H1 (cell line): ENCODE measurements around the gene SLC25A53. TPM values are rescaled to one million over a fixed set of nuclear protein-coding genes. Genes with fewer than 3 reads are reported as not detected.

Experiments used
- CTCF ChIA-PET: fragments of 300-600 bp; sonication (Branson Sonifier 250); formaldehyde crosslinking; loops from one replicate; lab custom pipeline; 2021; ENCODE audit not compliant: partially characterized antibody; lab: Charles Lee
- POLR2A ChIA-PET: fragments of 300-600 bp; sonication (Branson Sonifier 250); formaldehyde crosslinking; loops from one replicate; lab custom pipeline; 2021; ENCODE audit warnings: inconsistent platforms; ENCODE audit not compliant: partially characterized antibody; lab: Charles Lee
- DNase-seq, 2 experiments: peaks; one replicate each; pipeline versions ENCODE4 v3.0.0 to v3.0.0-alpha.2; 2010 to 2022; ENCODE audit warnings: low spot score in 2 of 2, low read depth in 1 of 2, mixed read lengths in 1 of 2
- FAIRE-seq: peaks from 2 replicates; lab custom pipeline; 2011; peaks lifted over from hg19 to GRCh38; lab: Jason Lieb, UNC
- H2AFZ ChIP-seq: 2 replicates; pipeline ENCODE4 v1.8.1; 2012; ENCODE audit warnings: low read length, inconsistent platforms
- H2AK5ac ChIP-seq: 2 replicates; pipeline ENCODE4 v1.6.1; 2013; ENCODE audit warnings: low read depth, low read length
- H2BK120ac ChIP-seq: replicated peaks from 2 replicates; pipeline ENCODE3; 2013; ENCODE audit warnings: low read depth, low read length, inconsistent platforms
- H2BK12ac ChIP-seq: 2 replicates; pipeline ENCODE4 v1.6.1; 2013; ENCODE audit warnings: low read depth, low read length
- H2BK15ac ChIP-seq: 2 replicates; pipeline ENCODE4 v1.6.1; 2013; ENCODE audit warnings: low read length
- H2BK20ac ChIP-seq: 2 replicates; pipeline ENCODE4 v1.6.1; 2013; ENCODE audit warnings: low read length
- H2BK5ac ChIP-seq: 2 replicates; pipeline ENCODE4 v1.6.1; 2013; ENCODE audit warnings: low read depth, low read length
- H3K14ac ChIP-seq: 2 replicates; pipeline ENCODE4 v1.6.1; 2013; ENCODE audit warnings: inconsistent platforms; ENCODE audit not compliant: insufficient read length
- H3K18ac ChIP-seq: 2 replicates; pipeline ENCODE4 v1.6.1; 2013; ENCODE audit warnings: low read length; ENCODE audit errors: extremely low read depth
- H3K23ac ChIP-seq: 2 replicates; pipeline ENCODE4 v1.6.1; 2013; ENCODE audit warnings: inconsistent platforms; ENCODE audit not compliant: insufficient read length
- H3K23me2 ChIP-seq: 2 replicates; pipeline ENCODE4 v1.6.1; 2013; ENCODE audit warnings: low read depth, low read length
- H3K27ac ChIP-seq: 2 replicates; pipeline ENCODE4 v1.6.1; 2011; ENCODE audit warnings: low read depth, low read length, inconsistent platforms
- H3K27me3 ChIP-seq, 4 experiments: replicated peaks in 1 of 4; 1 replicate in 1 of 4; 2 replicates in 3 of 4; pipeline versions ENCODE4 v1.6.1 to v1.8.1; 2011 to 2013; ENCODE audit warnings: low read length in 3 of 4, mild to moderate bottlenecking in 3 of 4, inconsistent platforms in 2 of 4, mixed read lengths in 2 of 4, moderate library complexity in 1 of 4; ENCODE audit not compliant: control insufficient read depth in 3 of 4, insufficient read depth in 3 of 4; ENCODE audit errors: extremely low read depth in 1 of 4
- H3K36me3 ChIP-seq, 4 experiments: 2 replicates each; pipeline versions ENCODE4 v1.6.1 to v1.8.1; 2011 to 2013; ENCODE audit warnings: mild to moderate bottlenecking in 4 of 4, low read length in 3 of 4, moderate library complexity in 2 of 4, control low read depth in 1 of 4, inconsistent platforms in 1 of 4; ENCODE audit not compliant: insufficient read depth in 4 of 4, control insufficient read depth in 2 of 4
- H3K4ac ChIP-seq: replicated peaks from 2 replicates; pipeline ENCODE3; 2013; ENCODE audit warnings: low read length, low read depth, mixed read lengths, inconsistent platforms; ENCODE audit not compliant: insufficient read length
- H3K4me1 ChIP-seq, 4 experiments: replicated peaks in 1 of 4; 1 replicate in 1 of 4; 2 replicates in 3 of 4; pipeline versions ENCODE4 v1.6.1 to v1.8.1; 2011 to 2013; ENCODE audit warnings: low read length in 3 of 4, inconsistent platforms in 2 of 4, mixed read lengths in 1 of 4; ENCODE audit not compliant: insufficient read depth in 4 of 4, control insufficient read depth in 3 of 4
- H3K4me2 ChIP-seq, 2 experiments: 2 replicates each; pipeline versions ENCODE4 v1.6.1 to v1.8.1; 2011 to 2013; ENCODE audit warnings: low read depth in 2 of 2, low read length in 2 of 2, control low read depth in 1 of 2, inconsistent platforms in 1 of 2, mild to moderate bottlenecking in 1 of 2; ENCODE audit not compliant: insufficient read depth in 1 of 2
- H3K4me3 ChIP-seq, 4 experiments: fragments of 200-600, 300-600 bp in 1 of 4; sonication (generic), shearing (Covaris generic), sonication (Bioruptor Twin) in 1 of 4; 2 replicates each; pipeline versions ENCODE4 v1.5.1 to v1.8.1; 2011 to 2016; ENCODE audit warnings: low read length in 4 of 4, low read depth in 3 of 4, control low read depth in 2 of 4, inconsistent platforms in 2 of 4, mild to moderate bottlenecking in 2 of 4, mixed read lengths in 1 of 4, moderate library complexity in 1 of 4; ENCODE audit not compliant: insufficient read depth in 2 of 4; ENCODE audit errors: extremely low read depth in 1 of 4
- H3K56ac ChIP-seq: replicated peaks from 2 replicates; pipeline ENCODE3; 2013; ENCODE audit warnings: low read depth, mild to moderate bottlenecking, mixed read lengths, low read length, inconsistent platforms; ENCODE audit not compliant: insufficient read length
- H3K79me1 ChIP-seq: 2 replicates; pipeline ENCODE4 v1.6.1; 2013; ENCODE audit warnings: low read depth, low read length, control low read depth
- H3K79me2 ChIP-seq, 2 experiments: 2 replicates each; pipeline versions ENCODE4 v1.6.1 to v1.8.1; 2012 to 2013; ENCODE audit warnings: low read length in 2 of 2, mild to moderate bottlenecking in 2 of 2, inconsistent platforms in 1 of 2; ENCODE audit not compliant: insufficient read depth in 2 of 2, control insufficient read depth in 1 of 2
- H3K9ac ChIP-seq, 4 experiments: replicated peaks in 1 of 4; 1 replicate in 1 of 4; 2 replicates in 3 of 4; pipeline versions ENCODE4 v1.6.1 to v1.8.1; 2011 to 2013; ENCODE audit warnings: low read depth in 3 of 4, low read length in 3 of 4, control low read depth in 2 of 4, mild to moderate bottlenecking in 2 of 4, moderate library complexity in 2 of 4, inconsistent platforms in 1 of 4; ENCODE audit errors: extremely low read depth in 1 of 4
- H3K9me3 ChIP-seq, 2 experiments: 2 replicates each; pipeline versions ENCODE4 v1.6.1 to v1.8.1; 2012 to 2013; ENCODE audit warnings: mild to moderate bottlenecking in 2 of 2, moderate library complexity in 2 of 2, control low read depth in 1 of 2, inconsistent platforms in 1 of 2, low read depth in 1 of 2, low read length in 1 of 2, mixed read lengths in 1 of 2; ENCODE audit not compliant: insufficient read depth in 2 of 2
- H4K20me1 ChIP-seq, 2 experiments: replicated peaks in 1 of 2; 2 replicates each; pipeline versions ENCODE3 to v1.8.1; 2011 to 2013; ENCODE audit warnings: inconsistent platforms in 2 of 2, low read length in 2 of 2, mild to moderate bottlenecking in 1 of 2; ENCODE audit not compliant: insufficient read depth in 2 of 2, control insufficient read depth in 1 of 2
- H4K5ac ChIP-seq: 2 replicates; pipeline ENCODE4 v1.6.1; 2013; ENCODE audit warnings: low read length, low read depth, mixed read lengths, inconsistent platforms; ENCODE audit not compliant: insufficient read length
- H4K8ac ChIP-seq: 2 replicates; pipeline ENCODE4 v1.8.0; 2013; ENCODE audit warnings: mild to moderate bottlenecking, moderate library complexity, low read length, inconsistent platforms; ENCODE audit not compliant: insufficient read depth; ENCODE audit errors: extremely low read depth
- H4K91ac ChIP-seq: replicated peaks from 2 replicates; pipeline ENCODE3; 2013; ENCODE audit warnings: low read length, mixed read lengths, inconsistent platforms; ENCODE audit not compliant: insufficient read length
- ATF3 ChIP-seq: IDR thresholded peaks from 2 replicates; pipeline ENCODE4 v1.6.1; 2011; ENCODE audit warnings: low read depth, mild to moderate bottlenecking, low read length; ENCODE audit not compliant: insufficient read depth
- BACH1 ChIP-seq: IDR thresholded peaks from 2 replicates; pipeline ENCODE4 v1.6.1; 2012; ENCODE audit warnings: low read length, improper control_type of control experiment
- BRCA1 ChIP-seq: IDR thresholded peaks from 2 replicates; pipeline ENCODE4 v1.6.1; 2012; ENCODE audit warnings: low read depth, low read length, improper control_type of control experiment
- CBX8 ChIP-seq: fragments of 300-800, 300-1000 bp; sonication (generic); IDR thresholded peaks from 2 replicates; pipeline ENCODE4 v1.7.1; 2016; ENCODE audit warnings: low read depth, low read length, borderline replicate concordance
- CEBPB ChIP-seq: IDR thresholded peaks from 2 replicates; pipeline ENCODE4 v1.6.1; 2012; ENCODE audit warnings: low read depth, low read length
- FOSL1 ChIP-seq: IDR thresholded peaks from 2 replicates; pipeline ENCODE4 v1.6.1; 2011; ENCODE audit warnings: mild to moderate bottlenecking, low read depth, low read length, moderate library complexity; ENCODE audit not compliant: insufficient read depth
- HDAC6 ChIP-seq: IDR thresholded peaks from one replicate; pipeline ENCODE4 v1.7.1; 2012; ENCODE audit warnings: low read depth, mild to moderate bottlenecking, inconsistent platforms, low read length, moderate library complexity
- MAFK ChIP-seq: IDR thresholded peaks from 2 replicates; pipeline ENCODE4 v1.6.1; 2012; ENCODE audit warnings: low read depth, mild to moderate bottlenecking, improper control_type of control experiment, low read length
- SIN3A ChIP-seq, 2 experiments: IDR thresholded peaks in 1 of 2; conservative IDR thresholded peaks in 1 of 2; 2 replicates each; pipeline ENCODE4 v1.6.1; 2011 to 2012; ENCODE audit warnings: low read length in 2 of 2, improper control_type of control experiment in 1 of 2, low read depth in 1 of 2, mild to moderate bottlenecking in 1 of 2
- SP1 ChIP-seq: IDR thresholded peaks from 2 replicates; pipeline ENCODE4 v1.6.1; 2011; ENCODE audit warnings: low read depth, low read length
- TCF12 ChIP-seq: IDR thresholded peaks from 2 replicates; pipeline ENCODE4 v1.6.1; 2011; ENCODE audit warnings: low read depth, mild to moderate bottlenecking, low read length
- YY1 ChIP-seq: IDR thresholded peaks from 2 replicates; pipeline ENCODE4 v1.6.1; 2011; ENCODE audit warnings: low read depth, mild to moderate bottlenecking, low read length
- WGBS, 2 experiments: shearing (Covaris generic) in 1 of 2; methylation state at CpG; one replicate each; pipeline versions ENCODE4 v1.1.6 to v1.1.7; 2013 to 2015; ENCODE audit warnings: low lambda C conversion rate in 2 of 2, mixed read lengths in 2 of 2, inconsistent platforms in 1 of 2, low coverage in 1 of 2, missing lambda C conversion rate in 1 of 2; ENCODE audit not compliant: insufficient replicate concordance in 2 of 2, insufficient coverage in 1 of 2, insufficient read length in 1 of 2; ENCODE audit errors: extremely low coverage in 1 of 2, missing lambda C conversion rate in 1 of 2; 5-methylcytosine and 5-hydroxymethylcytosine counted together
- polyA plus RNA-seq, 7 experiments: library from polyadenylated mRNA; depleted of rRNA in 3 of 7; stranded (reverse) in 5 of 7; unstranded in 2 of 7; fragments of >200 nt in 5 of 7; fragments of 200-250 nt in 2 of 7; gene quantifications; 1 replicate in 5 of 7; 2 replicates in 1 of 7; 4 replicates in 1 of 7; pipeline versions ENCODE4 v1.2.1 to v1.2.3, GENCODE V29; 2011 to 2013; ENCODE audit warnings: missing spikeins in 2 of 7, mixed read lengths in 2 of 7
- total RNA-seq: library from RNA; stranded (reverse); fragmentation: NEBNext Ultra II Directional; extraction: Animal tissue kit (Norgen Biotek cat#: 25700); gene quantifications from 2 replicates; pipeline ENCODE4 v1.2.1, GENCODE V29; 2021

SLC25A53 gene
- total and polyA plus RNA-seq, 2 of the 8 experiments (the other 6 are each of a cell fraction or from before 2014, with no cell fraction given): 2.4 to 4.2 TPM

GRCh38 chrX:104165894-104166734, 9.3 kb upstream of the SLC25A53 start, which contains the start of gene FAM199X:
TSS of gene FAM199X (plus strand) at chrX:104166453. CDS start at chrX:104166786, 333 bp downstream.
- Histone ChIP-seq H2AK5ac (no peak within 1 kb of the TSS), H3K9ac (peak within 1 kb of the TSS; percentile 48 to 64 (median 54)), H3K9me3 (no peaks in the 10 kb centered on the region), H3K27me3 (no peaks in the 10 kb centered on the region), H3K79me2 (peaks cover 0 to 20% of the 10 kb centered on the region in 2 experiments; a peak in 2 of 4 replicates), H2BK15ac (no peak within 1 kb of the TSS), H2BK120ac (no peak within 1 kb of the TSS), H3K4me2 (peak within 1 kb of the TSS; percentile 92 to 94), H3K27ac (peak within 1 kb of the TSS; percentile 47; the same call in 1 of the 2 replicates), H4K91ac (no peak within 1 kb of the TSS), H3K4me3 (peak within 1 kb of the TSS; percentile 74 to 92 (median 85)), H4K5ac (peak within 1 kb of the TSS; percentile 24), H3K4ac (no peak within 1 kb of the TSS), H3K36me3 (no peaks in the 10 kb centered on the region), H3K18ac (no peak within 1 kb of the TSS), H2BK20ac (no peak within 1 kb of the TSS), H3K79me1 (no peaks in the 10 kb centered on the region), H3K23me2 (peaks cover 4% of the 10 kb centered on the region; the same call in 1 of the 2 replicates), H2AFZ (peak within 1 kb of the TSS; percentile 95), H3K23ac (no peak within 1 kb of the TSS), H3K14ac (no peak within 1 kb of the TSS), H3K56ac (peak within 1 kb of the TSS; percentile 30), H3K4me1 (no peaks in the 10 kb centered on the region), H4K8ac (peak within 1 kb of the TSS; percentile 51), H4K20me1 (no peaks in the 10 kb centered on the region), H2BK5ac (no peak within 1 kb of the TSS), H2BK12ac (no peak within 1 kb of the TSS)
- DNase-seq (peak; percentile 43 to 86), FAIRE-seq (no peak)
- ChIA-PET POLR2A (interaction anchor here (0.8 to 1.9 kb wide), 2 partner anchors 9 to 11 kb away, joined by 3 to 8 read pairs; partner anchors contain the start of gene SLC25A53), CTCF (interaction anchor here (0.5 to 1.4 kb wide), 4 partner anchors 8 to 1096 kb away, joined by 3 to 6 read pairs (median 4); partner anchors contain the start of gene SLC25A53)
- 1% methylated on average over 13 of the region's 71 CpGs; no CpG with 5 or more reads in 1 of the 2 experiments for WGBS, 2 experiments
- no peak for TF ChIP-seq ATF3
- no peak for TF ChIP-seq SP1
- TF ChIP-seq FOSL1: no peak
- TF ChIP-seq SIN3A (conservative IDR thresholded peaks at IDR 0.05 in 1 of 2, IDR thresholded peaks at IDR 0.05 in 1 of 2; ENCODE audit: low read depth in 1 of 2, low read length in 2 of 2): no peak
- TF ChIP-seq BACH1: no peak
- no peak for TF ChIP-seq HDAC6
- TF ChIP-seq TCF12: no peak
- TF ChIP-seq BRCA1: no peak
- TF ChIP-seq YY1: no peak
- TF ChIP-seq CEBPB: no peak
- no peak for TF ChIP-seq CBX8
- no peak for TF ChIP-seq MAFK
